Putamen (tissue), 1 donor: Measurements from ENCODE around the gene DEGS2.

Experiments used
- DNase-seq: peaks from one replicate; pipeline ENCODE4 v3.0.0-alpha.2; 2016; ENCODE audit warnings: low spot score

The DEGS2 gene

GRCh38 chr14:100111931-100112704 lies 47.3 kb downstream of the DEGS2 start:
- DNase-seq, result no peak

- no peak for DNase-seq
These were observed 48.6 kb downstream of the DEGS2 start for GRCh38 chr14:100110816-100111215.

GRCh38 chr14:100109594-100109955 lies 49.9 kb downstream of the DEGS2 start:
- no peak for DNase-seq

- no peak for DNase-seq
These were observed 50.4 kb downstream of the DEGS2 start for GRCh38 chr14:100108840-100109593.

- DNase-seq, result peak; percentile 75
These were observed 51.2 kb downstream of the DEGS2 start for GRCh38 chr14:100108042-100108825.

- no peak for DNase-seq
These were observed 52.2 kb downstream of the DEGS2 start for GRCh38 chr14:100107236-100107635.

- no peak for DNase-seq
These were observed 53.0 kb downstream of the DEGS2 start for GRCh38 chr14:100106250-100107112.

GRCh38 chr14:100105357-100106169 lies 53.9 kb downstream of the DEGS2 start:
- no peak for DNase-seq

- DNase-seq, result no peak
These were observed 54.7 kb downstream of the DEGS2 start for GRCh38 chr14:100104523-100105300.

- no peak for DNase-seq
These were observed 55.5 kb downstream of the DEGS2 start for GRCh38 chr14:100104006-100104352.

- no peak for DNase-seq
These were observed 56.0 kb downstream of the DEGS2 start for GRCh38 chr14:100103250-100104005.

- peak; percentile 65 for DNase-seq
These were observed 57.2 kb downstream of the DEGS2 start for GRCh38 chr14:100102156-100102785.

GRCh38 chr14:100100032-100100703 lies 59.3 kb downstream of the DEGS2 start:
- no peak for DNase-seq

- DNase-seq, result no peak
These were observed 61.3 kb downstream of the DEGS2 start for GRCh38 chr14:100098171-100098570.

- DNase-seq, result no peak
These were observed 62.8 kb downstream of the DEGS2 start for GRCh38 chr14:100096656-100097055.
